H1 (cell line): ENCODE results near the gene STAT3. TPM values are rescaled to one million over a fixed set of nuclear protein-coding genes. Genes with fewer than 3 reads are reported as not detected.

Experiments used
- BRCA1 ChIP-seq: IDR thresholded peaks from 2 replicates; pipeline ENCODE4 v1.6.1; 2012; ENCODE audit warnings: low read depth, low read length, improper control_type of control experiment
- CBX5 ChIP-seq: fragments of 300-800, 300-1000 bp; sonication (generic); IDR thresholded peaks from 2 replicates; pipeline ENCODE4 v1.7.1; 2016; ENCODE audit warnings: antibody characterized with exemption, low read length, low read depth
- CREB1 ChIP-seq: IDR thresholded peaks from 2 replicates; pipeline ENCODE4 v1.6.1; 2012; ENCODE audit warnings: inconsistent platforms
- EGR1 ChIP-seq: IDR thresholded peaks from 2 replicates; pipeline ENCODE4 v1.6.1; 2011; ENCODE audit warnings: low read depth, low read length, borderline replicate concordance
- JUN ChIP-seq: IDR thresholded peaks from 2 replicates; pipeline ENCODE4 v1.6.1; 2011; ENCODE audit warnings: low read depth, mild to moderate bottlenecking, improper control_type of control experiment, low read length
- MAFK ChIP-seq: IDR thresholded peaks from 2 replicates; pipeline ENCODE4 v1.6.1; 2012; ENCODE audit warnings: low read depth, mild to moderate bottlenecking, improper control_type of control experiment, low read length
- SIN3A ChIP-seq, 2 experiments: IDR thresholded peaks in 1 of 2; conservative IDR thresholded peaks in 1 of 2; 2 replicates each; pipeline ENCODE4 v1.6.1; 2011 to 2012; ENCODE audit warnings: low read length in 2 of 2, improper control_type of control experiment in 1 of 2, low read depth in 1 of 2, mild to moderate bottlenecking in 1 of 2
- SP4 ChIP-seq: IDR thresholded peaks from 2 replicates; pipeline ENCODE4 v1.6.1; 2012; ENCODE audit warnings: low read length, inconsistent platforms
- TEAD4 ChIP-seq: IDR thresholded peaks from 2 replicates; pipeline ENCODE4 v1.6.1; 2012; ENCODE audit warnings: low read depth, low read length, inconsistent platforms, mixed read lengths
- polyA plus RNA-seq, 7 experiments: library from polyadenylated mRNA; depleted of rRNA in 3 of 7; stranded (reverse) in 5 of 7; unstranded in 2 of 7; fragments of >200 nt in 5 of 7; fragments of 200-250 nt in 2 of 7; gene quantifications; 1 replicate in 5 of 7; 2 replicates in 1 of 7; 4 replicates in 1 of 7; pipeline versions ENCODE4 v1.2.1 to v1.2.3, GENCODE V29; 2011 to 2013; ENCODE audit warnings: missing spikeins in 2 of 7, mixed read lengths in 2 of 7
- total RNA-seq: library from RNA; stranded (reverse); fragmentation: NEBNext Ultra II Directional; extraction: Animal tissue kit (Norgen Biotek cat#: 25700); gene quantifications from 2 replicates; pipeline ENCODE4 v1.2.1, GENCODE V29; 2021
- TF ChIP-seq, protein P1 (sequence below): fragments of 300-600 bp; sonication (generic); IDR thresholded peaks from 2 replicates; pipeline ENCODE4 v1.7.1; 2012; ENCODE audit warnings: low read length, moderate library complexity, mild to moderate bottlenecking, inconsistent platforms; ENCODE audit not compliant: insufficient replicate concordance
- TF ChIP-seq, protein P2 (sequence below): IDR thresholded peaks from 2 replicates; pipeline ENCODE4 v1.6.1; 2012; ENCODE audit warnings: low read length, inconsistent platforms

The STAT3 gene
- total and polyA plus RNA-seq, 2 of the 8 experiments (the other 6 are each of a cell fraction or from before 2014, with no cell fraction given) = 38.4 to 94.1 TPM

DNA sequence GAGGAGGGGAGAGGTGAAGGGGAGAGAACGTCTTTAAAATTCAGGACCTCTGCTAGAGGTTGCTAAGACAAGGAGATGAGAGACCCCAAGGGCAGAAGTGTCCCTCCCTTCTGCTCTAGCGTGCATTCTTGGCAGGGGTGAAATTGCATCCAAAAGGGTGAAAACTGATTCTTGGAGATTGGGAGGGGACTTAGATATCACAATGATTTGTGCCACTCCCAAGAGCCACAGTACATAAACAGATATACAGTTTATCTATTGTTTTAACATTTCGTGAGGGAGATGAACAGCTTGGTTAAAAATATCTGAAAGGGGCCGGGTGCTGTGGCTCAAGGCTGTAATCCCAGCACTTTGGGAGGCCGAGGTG, 22.1 kb upstream of the STAT3 start (continued):
- TF ChIP-seq, protein P1, sequence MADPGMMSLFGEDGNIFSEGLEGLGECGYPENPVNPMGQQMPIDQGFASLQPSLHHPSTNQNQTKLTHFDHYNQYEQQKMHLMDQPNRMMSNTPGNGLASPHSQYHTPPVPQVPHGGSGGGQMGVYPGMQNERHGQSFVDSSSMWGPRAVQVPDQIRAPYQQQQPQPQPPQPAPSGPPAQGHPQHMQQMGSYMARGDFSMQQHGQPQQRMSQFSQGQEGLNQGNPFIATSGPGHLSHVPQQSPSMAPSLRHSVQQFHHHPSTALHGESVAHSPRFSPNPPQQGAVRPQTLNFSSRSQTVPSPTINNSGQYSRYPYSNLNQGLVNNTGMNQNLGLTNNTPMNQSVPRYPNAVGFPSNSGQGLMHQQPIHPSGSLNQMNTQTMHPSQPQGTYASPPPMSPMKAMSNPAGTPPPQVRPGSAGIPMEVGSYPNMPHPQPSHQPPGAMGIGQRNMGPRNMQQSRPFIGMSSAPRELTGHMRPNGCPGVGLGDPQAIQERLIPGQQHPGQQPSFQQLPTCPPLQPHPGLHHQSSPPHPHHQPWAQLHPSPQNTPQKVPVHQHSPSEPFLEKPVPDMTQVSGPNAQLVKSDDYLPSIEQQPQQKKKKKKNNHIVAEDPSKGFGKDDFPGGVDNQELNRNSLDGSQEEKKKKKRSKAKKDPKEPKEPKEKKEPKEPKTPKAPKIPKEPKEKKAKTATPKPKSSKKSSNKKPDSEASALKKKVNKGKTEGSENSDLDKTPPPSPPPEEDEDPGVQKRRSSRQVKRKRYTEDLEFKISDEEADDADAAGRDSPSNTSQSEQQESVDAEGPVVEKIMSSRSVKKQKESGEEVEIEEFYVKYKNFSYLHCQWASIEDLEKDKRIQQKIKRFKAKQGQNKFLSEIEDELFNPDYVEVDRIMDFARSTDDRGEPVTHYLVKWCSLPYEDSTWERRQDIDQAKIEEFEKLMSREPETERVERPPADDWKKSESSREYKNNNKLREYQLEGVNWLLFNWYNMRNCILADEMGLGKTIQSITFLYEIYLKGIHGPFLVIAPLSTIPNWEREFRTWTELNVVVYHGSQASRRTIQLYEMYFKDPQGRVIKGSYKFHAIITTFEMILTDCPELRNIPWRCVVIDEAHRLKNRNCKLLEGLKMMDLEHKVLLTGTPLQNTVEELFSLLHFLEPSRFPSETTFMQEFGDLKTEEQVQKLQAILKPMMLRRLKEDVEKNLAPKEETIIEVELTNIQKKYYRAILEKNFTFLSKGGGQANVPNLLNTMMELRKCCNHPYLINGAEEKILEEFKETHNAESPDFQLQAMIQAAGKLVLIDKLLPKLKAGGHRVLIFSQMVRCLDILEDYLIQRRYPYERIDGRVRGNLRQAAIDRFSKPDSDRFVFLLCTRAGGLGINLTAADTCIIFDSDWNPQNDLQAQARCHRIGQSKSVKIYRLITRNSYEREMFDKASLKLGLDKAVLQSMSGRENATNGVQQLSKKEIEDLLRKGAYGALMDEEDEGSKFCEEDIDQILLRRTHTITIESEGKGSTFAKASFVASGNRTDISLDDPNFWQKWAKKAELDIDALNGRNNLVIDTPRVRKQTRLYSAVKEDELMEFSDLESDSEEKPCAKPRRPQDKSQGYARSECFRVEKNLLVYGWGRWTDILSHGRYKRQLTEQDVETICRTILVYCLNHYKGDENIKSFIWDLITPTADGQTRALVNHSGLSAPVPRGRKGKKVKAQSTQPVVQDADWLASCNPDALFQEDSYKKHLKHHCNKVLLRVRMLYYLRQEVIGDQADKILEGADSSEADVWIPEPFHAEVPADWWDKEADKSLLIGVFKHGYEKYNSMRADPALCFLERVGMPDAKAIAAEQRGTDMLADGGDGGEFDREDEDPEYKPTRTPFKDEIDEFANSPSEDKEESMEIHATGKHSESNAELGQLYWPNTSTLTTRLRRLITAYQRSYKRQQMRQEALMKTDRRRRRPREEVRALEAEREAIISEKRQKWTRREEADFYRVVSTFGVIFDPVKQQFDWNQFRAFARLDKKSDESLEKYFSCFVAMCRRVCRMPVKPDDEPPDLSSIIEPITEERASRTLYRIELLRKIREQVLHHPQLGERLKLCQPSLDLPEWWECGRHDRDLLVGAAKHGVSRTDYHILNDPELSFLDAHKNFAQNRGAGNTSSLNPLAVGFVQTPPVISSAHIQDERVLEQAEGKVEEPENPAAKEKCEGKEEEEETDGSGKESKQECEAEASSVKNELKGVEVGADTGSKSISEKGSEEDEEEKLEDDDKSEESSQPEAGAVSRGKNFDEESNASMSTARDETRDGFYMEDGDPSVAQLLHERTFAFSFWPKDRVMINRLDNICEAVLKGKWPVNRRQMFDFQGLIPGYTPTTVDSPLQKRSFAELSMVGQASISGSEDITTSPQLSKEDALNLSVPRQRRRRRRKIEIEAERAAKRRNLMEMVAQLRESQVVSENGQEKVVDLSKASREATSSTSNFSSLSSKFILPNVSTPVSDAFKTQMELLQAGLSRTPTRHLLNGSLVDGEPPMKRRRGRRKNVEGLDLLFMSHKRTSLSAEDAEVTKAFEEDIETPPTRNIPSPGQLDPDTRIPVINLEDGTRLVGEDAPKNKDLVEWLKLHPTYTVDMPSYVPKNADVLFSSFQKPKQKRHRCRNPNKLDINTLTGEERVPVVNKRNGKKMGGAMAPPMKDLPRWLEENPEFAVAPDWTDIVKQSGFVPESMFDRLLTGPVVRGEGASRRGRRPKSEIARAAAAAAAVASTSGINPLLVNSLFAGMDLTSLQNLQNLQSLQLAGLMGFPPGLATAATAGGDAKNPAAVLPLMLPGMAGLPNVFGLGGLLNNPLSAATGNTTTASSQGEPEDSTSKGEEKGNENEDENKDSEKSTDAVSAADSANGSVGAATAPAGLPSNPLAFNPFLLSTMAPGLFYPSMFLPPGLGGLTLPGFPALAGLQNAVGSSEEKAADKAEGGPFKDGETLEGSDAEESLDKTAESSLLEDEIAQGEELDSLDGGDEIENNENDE = no peak
- no peak for TF ChIP-seq SIN3A (conservative IDR thresholded peaks at IDR 0.05 in 1 of 2, IDR thresholded peaks at IDR 0.05 in 1 of 2; ENCODE audit: low read depth in 1 of 2, low read length in 2 of 2)
- TF ChIP-seq EGR1 = no peak
- no peak for TF ChIP-seq TEAD4
- TF ChIP-seq CREB1 = no peak
- TF ChIP-seq, protein P2, sequence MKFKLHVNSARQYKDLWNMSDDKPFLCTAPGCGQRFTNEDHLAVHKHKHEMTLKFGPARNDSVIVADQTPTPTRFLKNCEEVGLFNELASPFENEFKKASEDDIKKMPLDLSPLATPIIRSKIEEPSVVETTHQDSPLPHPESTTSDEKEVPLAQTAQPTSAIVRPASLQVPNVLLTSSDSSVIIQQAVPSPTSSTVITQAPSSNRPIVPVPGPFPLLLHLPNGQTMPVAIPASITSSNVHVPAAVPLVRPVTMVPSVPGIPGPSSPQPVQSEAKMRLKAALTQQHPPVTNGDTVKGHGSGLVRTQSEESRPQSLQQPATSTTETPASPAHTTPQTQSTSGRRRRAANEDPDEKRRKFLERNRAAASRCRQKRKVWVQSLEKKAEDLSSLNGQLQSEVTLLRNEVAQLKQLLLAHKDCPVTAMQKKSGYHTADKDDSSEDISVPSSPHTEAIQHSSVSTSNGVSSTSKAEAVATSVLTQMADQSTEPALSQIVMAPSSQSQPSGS = no peak
- no peak for TF ChIP-seq MAFK
- TF ChIP-seq SP4 = no peak
- no peak for TF ChIP-seq BRCA1
- TF ChIP-seq CBX5 = no peak
- TF ChIP-seq JUN = no peak
